ENCODE results near the gene PARVB.
"Not testable (repeated sequence)": the region's sequence is repeated elsewhere in the genome, so short reads cannot be mapped to it uniquely, and the experiment has no call there.

PARVB gene

GRCh38 chr22:43998679-43999264 is 25.3 kb upstream of the PARVB start:
- DNase-seq, result no peak

GRCh38 chr22:43999378-43999777 is 24.7 kb upstream of the PARVB start:
- no peak for DNase-seq

DNA sequence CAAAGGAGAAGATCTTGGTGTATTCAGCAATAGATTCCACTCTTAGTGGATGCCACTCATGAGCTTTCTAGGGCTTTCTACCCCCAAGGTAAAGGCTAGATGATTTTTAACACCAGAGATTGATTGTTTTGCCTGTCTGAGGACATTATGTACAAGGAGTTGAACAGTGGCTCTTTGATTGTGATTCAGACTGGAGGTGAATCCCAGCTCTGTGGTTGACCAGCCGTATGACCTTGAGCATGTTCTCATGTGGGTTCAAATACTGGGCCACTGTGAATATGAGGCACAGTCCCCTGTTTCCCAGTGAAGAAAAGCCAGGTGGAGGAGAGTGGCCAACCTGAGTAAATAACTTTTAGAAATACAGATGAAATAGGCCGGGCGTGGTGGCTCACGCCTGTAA is 24.0 kb upstream of the PARVB start:
- DNase-seq, result no peak

DNA sequence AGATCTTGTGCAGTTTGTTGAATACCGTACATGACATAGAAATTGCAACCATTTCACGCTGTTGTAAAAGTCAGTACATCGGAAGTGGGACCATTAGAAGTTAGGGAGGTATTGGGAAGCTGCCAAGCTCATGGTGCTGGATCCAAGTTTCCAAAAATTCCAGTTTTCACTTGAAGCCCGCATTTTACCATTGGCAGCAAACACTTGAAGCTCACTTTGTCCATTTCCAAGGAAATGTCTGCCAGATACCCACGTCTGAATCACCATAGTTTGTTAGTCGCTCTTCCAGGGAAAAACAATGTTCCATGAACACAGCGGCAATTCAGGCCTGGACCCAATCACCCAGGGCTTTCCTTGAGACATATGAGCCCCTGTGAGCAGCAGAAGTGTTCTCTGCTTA is 22.6 kb upstream of the PARVB start:
- DNase-seq, result no peak

DNA sequence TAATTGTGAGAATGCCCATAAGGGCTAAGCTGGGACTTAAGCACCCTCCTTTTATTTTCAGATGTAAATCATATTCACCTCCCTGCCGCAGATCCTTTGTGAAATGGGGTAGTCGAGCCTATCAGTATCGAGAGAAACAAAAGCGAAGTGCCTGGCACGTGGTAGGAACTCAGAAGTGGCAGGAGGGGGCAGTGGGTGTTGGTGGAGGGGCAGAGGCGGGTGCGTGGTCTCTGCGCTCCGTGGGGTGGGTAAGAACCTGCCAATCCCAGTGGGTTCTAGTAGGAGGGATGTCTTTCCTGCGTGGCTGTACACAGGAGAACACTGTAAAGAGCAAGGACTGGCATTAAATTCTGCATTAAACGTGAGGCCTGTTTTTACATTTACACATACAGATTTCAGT is 21.8 kb upstream of the PARVB start:
- DNase-seq, result no peak

GRCh38 chr22:44002997-44003396 is 21.1 kb upstream of the PARVB start:
- no peak for DNase-seq

- no peak for DNase-seq
These were observed 20.5 kb upstream of the PARVB start for GRCh38 chr22:44003405-44004103.

GRCh38 chr22:44004104-44004460 is 20.0 kb upstream of the PARVB start:
- DNase-seq, result no peak

GRCh38 chr22:44005524-44005923 is 18.6 kb upstream of the PARVB start:
- DNase-seq, result no peak

DNA sequence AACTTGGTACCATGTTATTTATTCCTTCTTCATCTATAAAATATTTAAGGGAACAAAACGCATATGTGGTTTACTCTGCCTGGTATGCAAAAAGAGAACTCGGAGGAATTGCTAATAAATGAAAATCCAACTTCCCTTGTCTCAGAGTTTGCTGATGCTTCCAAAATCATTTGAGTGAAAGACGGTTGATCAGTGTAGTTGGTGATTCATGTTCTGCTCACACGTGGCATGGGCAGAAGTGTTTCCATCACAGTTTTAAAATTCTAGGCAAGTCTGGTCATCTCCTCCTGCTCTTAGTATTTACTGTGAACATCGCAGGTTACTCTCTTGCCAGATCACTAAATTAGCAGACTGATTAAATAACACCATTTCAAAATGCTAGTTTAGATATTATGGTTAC is 11.9 kb upstream of the PARVB start:
- no peak for DNase-seq

- no peak for DNase-seq
These were observed 11.5 kb upstream of the PARVB start for GRCh38 chr22:44012591-44012990.

DNA sequence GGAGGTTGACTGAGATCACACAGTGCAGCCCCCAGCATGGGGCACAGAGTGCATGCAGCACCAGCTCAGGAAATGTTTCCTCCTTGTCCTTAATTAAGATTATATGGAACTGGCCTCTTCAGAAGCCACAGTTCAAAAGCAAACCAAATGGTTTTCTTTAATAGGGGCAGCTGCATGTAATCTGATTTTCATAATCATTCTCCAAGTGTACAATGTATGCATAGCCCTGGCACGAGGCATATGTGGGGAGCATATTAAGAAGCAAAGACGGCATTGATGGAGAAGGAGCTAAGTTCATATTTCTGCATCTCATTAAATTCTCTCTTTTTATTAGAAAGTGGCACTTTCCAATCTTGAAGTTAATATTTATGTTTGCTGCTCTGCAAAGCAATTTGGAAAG is 9.9 kb upstream of the PARVB start:
- DNase-seq, result no peak

DNA sequence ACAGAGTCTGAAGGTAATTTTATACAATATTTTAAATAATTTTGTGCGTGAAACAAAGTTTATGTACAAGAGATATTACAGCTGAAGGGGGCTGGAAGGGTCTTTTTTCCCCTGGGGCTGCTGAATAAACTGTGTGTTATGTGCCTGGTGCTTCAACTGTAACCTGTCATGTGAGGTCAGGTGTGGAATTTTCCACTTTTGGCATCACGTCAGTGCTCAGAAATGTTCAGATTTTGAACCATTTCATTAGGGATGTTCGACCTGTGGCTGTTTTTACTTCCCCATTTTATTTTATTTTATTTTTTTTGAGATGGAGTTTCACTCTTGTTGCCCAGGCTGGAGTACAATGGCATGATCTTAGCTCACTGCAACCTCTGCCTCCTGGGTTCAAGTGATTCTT is 7.5 kb upstream of the PARVB start:
- DNase-seq, result not testable (repeated sequence)

GRCh38 chr22:44018594-44018993 is 5.5 kb upstream of the PARVB start:
- DNase-seq, result no peak

DNA sequence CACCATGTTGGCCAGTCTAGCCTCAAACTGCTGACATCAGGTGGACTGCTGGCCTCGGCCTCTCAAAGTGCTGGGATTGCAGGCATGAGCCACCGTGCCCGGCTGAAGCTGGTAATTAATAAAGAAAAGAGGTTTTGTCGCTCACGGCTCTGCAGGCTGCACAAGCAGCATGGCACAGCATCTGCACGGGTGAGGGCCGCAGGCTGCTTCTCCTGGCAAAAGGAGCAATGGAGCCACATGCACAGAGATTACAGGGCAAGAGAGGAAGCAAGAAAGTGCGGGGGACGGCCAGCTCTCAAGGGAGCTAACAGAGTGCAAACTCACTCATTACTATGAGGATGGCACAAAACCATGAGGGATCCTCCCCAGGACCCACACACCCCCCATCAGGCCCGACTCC is 4.7 kb upstream of the PARVB start:
- no peak for DNase-seq

DNA sequence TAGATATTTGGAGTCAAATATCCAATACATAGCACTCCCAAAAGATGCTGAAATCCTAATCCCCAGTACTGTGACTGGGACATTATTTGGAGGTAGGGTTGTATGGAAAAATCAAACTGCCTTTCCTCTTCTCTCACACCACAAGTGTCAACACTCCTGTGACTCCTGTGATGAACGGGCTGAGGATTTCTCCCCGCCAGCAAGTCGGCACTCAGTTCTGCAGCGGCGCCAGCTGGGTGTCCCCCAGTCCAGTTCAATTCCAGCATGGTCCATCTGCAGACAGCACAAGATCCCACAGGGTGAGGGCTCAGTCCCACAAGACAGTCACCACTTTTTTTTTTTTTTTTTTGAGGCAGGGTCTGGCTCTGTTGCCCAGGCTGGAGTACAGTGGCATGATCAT is 4.3 kb upstream of the PARVB start:
- no peak for DNase-seq

DNA sequence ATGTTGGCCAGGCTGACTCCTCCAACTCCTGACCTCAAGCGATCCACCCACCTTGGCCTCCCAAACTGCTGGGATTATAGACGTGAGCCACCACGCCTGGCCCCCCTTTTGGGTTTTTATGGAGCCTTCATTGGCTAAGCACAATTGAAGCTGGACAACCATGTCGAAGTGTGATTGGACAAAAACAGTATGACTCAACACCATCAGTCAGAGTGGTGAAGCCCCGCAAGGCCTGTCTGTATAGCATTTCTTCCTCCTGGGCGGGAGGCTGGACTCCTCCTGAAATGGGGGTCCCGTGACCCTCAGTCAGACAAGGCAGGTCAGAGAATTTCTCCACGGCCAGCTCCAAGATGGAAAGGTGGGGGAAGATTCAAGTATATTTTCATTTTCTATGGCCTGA is 3.1 kb upstream of the PARVB start:
- DNase-seq, result no peak

- DNase-seq, result peak; percentile 71
These were observed 456 bp upstream of the PARVB start for GRCh38 chr22:44023404-44024287.

GRCh38 chr22:44025171-44026065 is 1.3 kb downstream of the PARVB start:
- DNase-seq, result peak; percentile 14

DNA sequence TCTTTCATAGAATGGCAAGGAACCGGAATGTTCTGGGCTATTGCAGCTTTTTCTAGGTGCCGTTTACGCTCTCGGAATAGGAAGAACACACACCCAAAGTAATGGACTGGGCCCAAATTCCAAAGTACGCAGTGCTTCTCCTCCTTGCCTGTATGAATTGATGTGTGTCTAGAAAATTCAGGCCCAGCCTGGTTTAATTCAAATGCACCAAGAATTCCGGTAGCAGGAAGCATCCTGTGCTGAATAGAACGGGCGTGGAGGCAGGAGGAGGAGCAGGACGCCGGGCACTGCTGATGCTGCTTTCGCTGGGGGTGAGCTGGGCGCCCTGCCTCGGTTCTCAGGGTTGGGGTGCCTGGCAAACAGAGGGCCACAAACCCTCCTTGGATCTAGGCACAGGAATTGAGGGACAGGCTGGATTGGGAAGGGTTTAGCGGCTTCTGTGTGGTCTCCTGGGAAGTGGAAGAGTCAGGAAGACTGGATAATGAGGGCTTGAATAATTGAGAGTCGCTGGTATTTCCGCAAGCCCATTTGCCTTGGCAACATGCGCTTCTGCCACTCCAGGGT is 2.0 kb downstream of the PARVB start:
- DNase-seq, result no peak

- peak; percentile 81 for DNase-seq
These were observed 2.8 kb downstream of the PARVB start for GRCh38 chr22:44026630-44027511.

DNA sequence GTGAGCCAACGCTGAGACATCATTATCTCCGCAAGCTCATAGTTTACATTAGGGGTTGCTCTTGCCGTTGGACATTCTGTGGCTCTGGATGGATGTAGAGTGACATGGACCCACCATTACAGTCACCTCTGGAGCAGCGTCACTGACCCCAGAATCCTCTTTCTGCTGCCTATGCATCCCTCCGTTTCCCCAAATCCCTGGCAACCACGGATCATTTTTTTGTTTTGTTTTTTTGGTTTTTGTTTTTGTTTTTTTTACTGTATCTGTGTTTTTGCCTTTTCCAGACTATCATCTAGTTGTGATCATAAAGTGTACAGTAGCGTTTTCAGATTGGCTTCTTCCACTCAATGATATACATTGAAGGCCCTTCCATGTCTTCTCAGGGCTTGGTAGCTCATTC is 4.0 kb downstream of the PARVB start:
- DNase-seq, result no peak
